ENCODE data around the gene MTTP. TPM values are rescaled to one million over a fixed set of nuclear protein-coding genes. Genes with fewer than 3 reads are reported as not detected.

Gene MTTP
- total and polyA plus RNA-seq, 12 donors = 0.16 to 0.98 (median 0.31) TPM; not detected in 1

DNA sequence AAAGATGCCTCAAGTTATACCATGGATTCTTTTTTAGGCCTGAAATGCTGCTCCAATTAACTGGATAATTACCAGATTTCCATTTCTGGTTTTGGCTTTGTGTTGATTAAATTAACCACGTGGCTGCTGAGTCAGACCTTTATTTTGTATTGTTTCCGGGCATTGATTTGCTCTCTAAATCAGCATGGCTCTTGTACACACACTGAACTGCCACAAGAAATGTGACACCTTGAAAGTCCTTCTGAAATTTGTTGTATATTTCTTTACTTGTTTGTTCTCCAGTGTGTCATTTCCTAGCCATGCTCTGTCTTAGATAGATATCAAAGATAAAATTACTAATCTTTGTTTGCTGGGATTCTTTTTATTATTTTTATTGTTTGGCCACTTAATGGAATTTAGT lies 11.7 kb downstream of the MTTP start:
- H3K36me3 ChIP-seq (replicated peaks in 1 of 2) = no peaks in the 10 kb centered on the region
- TF ChIP-seq, protein P1, sequence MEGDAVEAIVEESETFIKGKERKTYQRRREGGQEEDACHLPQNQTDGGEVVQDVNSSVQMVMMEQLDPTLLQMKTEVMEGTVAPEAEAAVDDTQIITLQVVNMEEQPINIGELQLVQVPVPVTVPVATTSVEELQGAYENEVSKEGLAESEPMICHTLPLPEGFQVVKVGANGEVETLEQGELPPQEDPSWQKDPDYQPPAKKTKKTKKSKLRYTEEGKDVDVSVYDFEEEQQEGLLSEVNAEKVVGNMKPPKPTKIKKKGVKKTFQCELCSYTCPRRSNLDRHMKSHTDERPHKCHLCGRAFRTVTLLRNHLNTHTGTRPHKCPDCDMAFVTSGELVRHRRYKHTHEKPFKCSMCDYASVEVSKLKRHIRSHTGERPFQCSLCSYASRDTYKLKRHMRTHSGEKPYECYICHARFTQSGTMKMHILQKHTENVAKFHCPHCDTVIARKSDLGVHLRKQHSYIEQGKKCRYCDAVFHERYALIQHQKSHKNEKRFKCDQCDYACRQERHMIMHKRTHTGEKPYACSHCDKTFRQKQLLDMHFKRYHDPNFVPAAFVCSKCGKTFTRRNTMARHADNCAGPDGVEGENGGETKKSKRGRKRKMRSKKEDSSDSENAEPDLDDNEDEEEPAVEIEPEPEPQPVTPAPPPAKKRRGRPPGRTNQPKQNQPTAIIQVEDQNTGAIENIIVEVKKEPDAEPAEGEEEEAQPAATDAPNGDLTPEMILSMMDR (IDR thresholded peaks at IDR 0.05) = no peak
- no peak for TF ChIP-seq POLR2A (IDR thresholded peaks at IDR 0.05)
- H3K27me3 ChIP-seq = no peaks in the 10 kb centered on the region
- no peak for DNase-seq
- WGBS, 4 donors = 53 to 68% (median 58%) methylated on average over 2 of the region's 2 CpGs
- no peak overlapping the region for H3K4me3 ChIP-seq
- H3K9me3 ChIP-seq (replicated peaks in 1 of 3) = no peaks in the 10 kb centered on the region
- no peaks in the 10 kb centered on the region for H3K4me1 ChIP-seq (replicated peaks in 1 of 2)
- no peak overlapping the region for H3K27ac ChIP-seq
- intact Hi-C loops (cut with DNase I) = no loop called here

DNA sequence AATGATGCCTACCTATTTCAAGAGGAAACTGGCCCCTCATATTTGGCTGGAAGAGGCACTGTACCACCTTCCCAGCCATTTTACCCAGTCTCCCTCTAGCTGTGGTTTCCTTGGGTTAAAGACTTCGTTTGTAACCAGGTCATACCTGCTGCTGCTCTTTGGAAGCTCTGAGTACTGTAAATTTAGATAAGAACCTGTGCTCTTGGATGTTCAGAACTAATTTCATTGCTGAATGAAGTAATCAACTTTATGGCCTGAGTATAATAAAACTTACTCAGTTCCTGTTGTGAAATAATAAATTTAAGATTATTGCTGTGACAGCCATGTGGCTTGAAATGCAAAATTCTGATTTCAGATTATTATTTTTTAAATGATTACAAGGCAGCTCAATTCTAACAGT lies 12.2 kb downstream of the MTTP start:
- Histone ChIP-seq H3K27ac (no peak overlapping the region), H3K36me3 (replicated peaks in 1 of 2) (no peaks in the 10 kb centered on the region), H3K4me3 (no peak overlapping the region), H3K4me1 (replicated peaks in 1 of 2) (no peaks in the 10 kb centered on the region), H3K9me3 (replicated peaks in 1 of 3) (no peaks in the 10 kb centered on the region), H3K27me3 (no peaks in the 10 kb centered on the region)
- intact Hi-C loops (cut with DNase I) = no loop called here
- TF ChIP-seq, protein P1 (IDR thresholded peaks at IDR 0.05) = no peak
- TF ChIP-seq POLR2A (IDR thresholded peaks at IDR 0.05) = no peak
- 16 to 53% (median 41%) methylated on average over 1 of the region's 1 CpG for WGBS, 4 donors
- no peak for DNase-seq

DNA sequence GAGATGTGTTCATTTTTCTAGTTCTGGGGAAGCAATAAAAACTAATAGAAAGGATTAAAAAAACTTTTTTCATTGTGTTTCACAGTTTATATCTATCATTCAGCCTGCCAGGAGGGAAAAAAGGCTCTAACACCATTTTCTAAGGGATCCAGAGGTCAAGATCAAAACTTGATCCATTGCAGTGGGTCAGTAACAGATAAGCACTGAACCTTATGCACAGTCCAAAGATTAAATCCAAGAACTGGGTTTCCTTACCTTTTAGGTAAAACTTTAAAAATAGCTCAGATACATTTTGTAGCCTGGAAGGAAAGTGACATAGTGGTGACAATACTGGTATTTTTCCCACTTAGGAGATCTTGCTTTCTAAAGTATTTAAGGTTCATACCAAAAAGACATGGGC lies 12.7 kb downstream of the MTTP start:
- no peaks in the 10 kb centered on the region for H3K4me1 ChIP-seq (replicated peaks in 1 of 2)
- H3K27ac ChIP-seq = no peak overlapping the region
- H3K27me3 ChIP-seq = no peaks in the 10 kb centered on the region
- no peaks in the 10 kb centered on the region for H3K36me3 ChIP-seq (replicated peaks in 1 of 2)
- no peak for DNase-seq
- intact Hi-C loops (cut with DNase I) = no loop called here
- TF ChIP-seq, protein P1 (IDR thresholded peaks at IDR 0.05) = no peak
- no peak for TF ChIP-seq POLR2A (IDR thresholded peaks at IDR 0.05)
- H3K9me3 ChIP-seq (replicated peaks in 1 of 3) = no peaks in the 10 kb centered on the region
- H3K4me3 ChIP-seq = no peak overlapping the region

DNA sequence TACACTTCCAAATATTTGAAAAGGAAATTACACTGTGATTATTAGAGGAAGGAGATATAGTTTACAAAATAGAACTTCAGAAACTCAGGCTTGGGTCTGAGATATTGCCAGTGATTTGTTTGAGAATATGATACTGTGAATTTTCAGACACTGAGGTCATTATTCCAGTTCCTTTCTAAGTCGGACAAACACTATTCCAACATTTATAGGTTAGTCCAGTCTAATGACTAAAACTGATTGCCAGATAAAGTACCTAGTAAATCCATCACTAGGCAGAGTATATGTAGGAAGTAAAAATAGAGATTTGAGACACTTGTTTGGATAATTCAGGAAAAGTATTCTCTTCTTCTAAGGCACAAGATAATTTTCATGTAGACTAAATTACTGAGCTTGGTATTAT lies 13.2 kb downstream of the MTTP start:
- TF ChIP-seq, protein P1 (IDR thresholded peaks at IDR 0.05) = no peak
- TF ChIP-seq POLR2A (IDR thresholded peaks at IDR 0.05) = no peak
- Histone ChIP-seq H3K27me3 (no peaks in the 10 kb centered on the region), H3K4me3 (no peak overlapping the region), H3K27ac (no peak overlapping the region), H3K36me3 (replicated peaks in 1 of 2) (no peaks in the 10 kb centered on the region), H3K4me1 (replicated peaks in 1 of 2) (no peaks in the 10 kb centered on the region), H3K9me3 (replicated peaks in 1 of 3) (no peaks in the 10 kb centered on the region)
- intact Hi-C loops (cut with DNase I) = no loop called here
- 60 to 72% (median 64%) methylated on average over 1 of the region's 1 CpG for WGBS, 4 donors
- no peak for DNase-seq

Measured in adrenal gland (tissue), 12 donors.